Measurements from ENCODE around the gene SMIM38. TPM values are rescaled to one million over a fixed set of nuclear protein-coding genes. Genes with fewer than 3 reads are reported as not detected.
A peak's percentile ranks its signal among the peaks of the same experiment; 100 is the strongest.

SMIM38 gene
- total and polyA plus RNA-seq, 10 donors, result 0.02 to 2.0 (median 0.93) TPM

DNA sequence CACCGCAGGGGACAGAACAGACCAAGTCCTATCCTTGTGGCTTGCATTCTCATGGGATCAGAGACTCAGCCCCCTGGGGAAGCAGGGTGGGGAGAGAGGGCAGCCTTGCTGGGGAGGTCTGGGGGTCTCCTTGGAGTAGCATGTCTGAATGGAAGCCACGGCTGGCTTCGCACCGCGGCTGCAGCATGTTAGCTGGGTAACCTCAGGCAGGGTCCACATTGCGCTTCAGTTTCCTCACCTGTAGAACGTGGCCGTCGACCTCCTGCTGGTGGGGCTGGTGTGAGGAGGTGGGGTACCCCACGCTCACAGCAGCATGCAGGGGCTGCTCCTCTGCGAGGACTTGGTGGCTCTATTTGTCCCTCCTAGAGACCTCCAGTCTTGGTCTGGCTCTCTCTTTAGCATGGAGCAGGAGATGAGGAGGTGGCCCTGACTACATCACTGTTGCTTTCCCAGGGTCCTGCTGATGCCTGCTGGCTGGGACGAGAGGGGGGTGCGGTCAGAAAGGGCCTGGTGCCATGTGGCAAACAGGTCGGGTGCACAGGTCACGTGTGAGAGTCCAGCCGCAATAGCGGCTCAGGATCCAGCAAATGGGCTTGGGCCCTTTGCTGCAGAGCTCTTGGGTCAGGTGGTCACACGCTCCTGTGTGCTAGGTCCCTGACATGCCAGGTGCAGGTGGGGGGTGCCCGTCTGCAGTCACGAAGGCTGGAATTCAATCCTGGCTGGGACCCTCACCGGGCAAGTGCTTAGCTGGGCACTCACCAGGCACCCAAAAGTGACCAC lies 35.4 kb upstream of the SMIM38 start:
- no peak overlapping the region for H3K4me3 ChIP-seq
- peaks cover 9 to 27% (median 21%) of the 10 kb centered on the region in 6 donors for H3K4me1 ChIP-seq
- H3K27ac ChIP-seq, result no peak overlapping the region
- 87 to 96% (median 93%) methylated on average over 7 to 21 of the region's 21 CpGs for WGBS, 5 donors
- peaks cover 0 to 6% (median 0%) of the 10 kb centered on the region in 7 donors for H3K27me3 ChIP-seq (replicated peaks in 1 of 7)
- peaks cover 0 to 9% (median 4%) of the 10 kb centered on the region in 8 donors for H3K9me3 ChIP-seq
- DNase-seq, result peak; percentile 63
- TF ChIP-seq POLR2A (IDR thresholded peaks at IDR 0.05) (no peak), POLR2AphosphoS5 (IDR thresholded peaks at IDR 0.05) (no peak)
- TF ChIP-seq, protein P1, sequence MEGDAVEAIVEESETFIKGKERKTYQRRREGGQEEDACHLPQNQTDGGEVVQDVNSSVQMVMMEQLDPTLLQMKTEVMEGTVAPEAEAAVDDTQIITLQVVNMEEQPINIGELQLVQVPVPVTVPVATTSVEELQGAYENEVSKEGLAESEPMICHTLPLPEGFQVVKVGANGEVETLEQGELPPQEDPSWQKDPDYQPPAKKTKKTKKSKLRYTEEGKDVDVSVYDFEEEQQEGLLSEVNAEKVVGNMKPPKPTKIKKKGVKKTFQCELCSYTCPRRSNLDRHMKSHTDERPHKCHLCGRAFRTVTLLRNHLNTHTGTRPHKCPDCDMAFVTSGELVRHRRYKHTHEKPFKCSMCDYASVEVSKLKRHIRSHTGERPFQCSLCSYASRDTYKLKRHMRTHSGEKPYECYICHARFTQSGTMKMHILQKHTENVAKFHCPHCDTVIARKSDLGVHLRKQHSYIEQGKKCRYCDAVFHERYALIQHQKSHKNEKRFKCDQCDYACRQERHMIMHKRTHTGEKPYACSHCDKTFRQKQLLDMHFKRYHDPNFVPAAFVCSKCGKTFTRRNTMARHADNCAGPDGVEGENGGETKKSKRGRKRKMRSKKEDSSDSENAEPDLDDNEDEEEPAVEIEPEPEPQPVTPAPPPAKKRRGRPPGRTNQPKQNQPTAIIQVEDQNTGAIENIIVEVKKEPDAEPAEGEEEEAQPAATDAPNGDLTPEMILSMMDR (IDR thresholded peaks at IDR 0.05 in 8 of 11, conservative IDR thresholded peaks at IDR 0.05 in 3 of 11), result no peak
- intact Hi-C loops (cut with DNase I; ENCODE audit: low total_unique reads), result no loop called here
- H3K36me3 ChIP-seq, result no peaks in the 10 kb centered on the region

DNA sequence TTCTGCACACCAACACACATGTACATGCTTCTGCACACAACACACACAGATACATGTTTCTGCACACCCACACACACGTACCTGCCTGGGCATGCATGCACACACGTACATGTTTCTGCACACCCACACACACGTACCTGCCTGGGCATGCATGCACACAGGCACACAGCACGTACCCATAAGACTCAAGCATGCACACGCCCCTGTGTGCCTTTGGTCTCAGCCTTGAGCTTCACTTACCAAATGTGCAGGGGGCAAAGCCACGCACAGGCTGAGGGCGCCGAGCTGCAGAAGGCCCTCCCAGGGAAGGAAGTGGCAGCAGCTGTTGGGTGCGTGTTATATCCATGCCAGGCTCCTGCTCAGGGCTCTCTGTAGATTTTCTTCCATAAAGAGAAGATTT lies 34.7 kb upstream of the SMIM38 start:
- 46 to 59% (median 55%) methylated on average over 9 of the region's 9 CpGs for WGBS, 5 donors
- Histone ChIP-seq H3K27me3 (replicated peaks in 1 of 7) (peaks cover 0 to 6% (median 0%) of the 10 kb centered on the region in 7 donors), H3K36me3 (no peaks in the 10 kb centered on the region), H3K4me3 (no peak overlapping the region), H3K9me3 (peaks cover 0 to 9% (median 4%) of the 10 kb centered on the region in 8 donors), H3K4me1 (peaks cover 9 to 27% (median 21%) of the 10 kb centered on the region in 6 donors), H3K27ac (no peak overlapping the region)
- intact Hi-C loops (cut with DNase I; ENCODE audit: low total_unique reads), result no loop called here
- DNase-seq, result peak; percentile 60
- TF ChIP-seq POLR2A (IDR thresholded peaks at IDR 0.05), result no peak
- TF ChIP-seq, protein P1 (IDR thresholded peaks at IDR 0.05 in 8 of 11, conservative IDR thresholded peaks at IDR 0.05 in 3 of 11), result no peak
- no peak for TF ChIP-seq POLR2AphosphoS5 (IDR thresholded peaks at IDR 0.05)

- Histone ChIP-seq H3K36me3 (no peaks in the 10 kb centered on the region), H3K27me3 (replicated peaks in 1 of 7) (peaks cover 0 to 6% (median 0%) of the 10 kb centered on the region in 7 donors), H3K27ac (no peak overlapping the region), H3K4me3 (no peak overlapping the region), H3K4me1 (peaks cover 9 to 27% (median 21%) of the 10 kb centered on the region in 6 donors), H3K9me3 (peaks cover 0 to 9% (median 4%) of the 10 kb centered on the region in 8 donors)
- intact Hi-C loops (cut with DNase I; ENCODE audit: low total_unique reads), result no loop called here
- TF ChIP-seq POLR2AphosphoS5 (IDR thresholded peaks at IDR 0.05), result no peak
- TF ChIP-seq, protein P1 (IDR thresholded peaks at IDR 0.05 in 8 of 11, conservative IDR thresholded peaks at IDR 0.05 in 3 of 11), result no peak
- no peak for TF ChIP-seq POLR2A (IDR thresholded peaks at IDR 0.05)
- peak; percentile 56 for DNase-seq
- WGBS, 5 donors, result 78 to 94% (median 89%) methylated on average over 15 to 19 of the region's 19 CpGs
These were observed 34.0 kb upstream of the SMIM38 start for GRCh38 chr11:69121621-69122325.

DNA sequence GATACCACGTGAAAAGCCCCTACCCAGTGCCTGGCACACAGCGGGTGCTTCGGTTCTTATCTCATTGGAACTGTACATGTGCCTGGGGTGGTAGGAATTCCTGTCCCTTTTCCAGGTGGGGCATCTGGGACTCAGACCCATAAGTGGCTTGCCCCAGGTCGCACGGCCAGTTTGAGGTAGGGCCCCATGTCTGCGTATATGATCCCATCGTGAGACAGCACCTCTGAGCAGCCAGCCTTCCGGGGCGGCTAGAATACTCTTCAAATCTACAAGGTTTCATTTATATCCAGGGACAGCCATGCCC lies 33.5 kb upstream of the SMIM38 start:
- 82 to 94% (median 91%) methylated on average over 3 to 9 of the region's 9 CpGs for WGBS, 5 donors
- Histone ChIP-seq H3K36me3 (no peaks in the 10 kb centered on the region), H3K27me3 (replicated peaks in 1 of 7) (peaks cover 0 to 6% (median 0%) of the 10 kb centered on the region in 7 donors), H3K27ac (peak overlapping the region in 3 of 8 donors; percentile 30 to 48 (median 44)), H3K4me1 (peaks cover 9 to 27% (median 21%) of the 10 kb centered on the region in 6 donors), H3K9me3 (peaks cover 0 to 9% (median 4%) of the 10 kb centered on the region in 8 donors), H3K4me3 (no peak overlapping the region)
- peak; percentile 44 for DNase-seq
- intact Hi-C loops (cut with DNase I; ENCODE audit: low total_unique reads), result no loop called here
- no peak for TF ChIP-seq POLR2AphosphoS5 (IDR thresholded peaks at IDR 0.05)
- TF ChIP-seq POLR2A (IDR thresholded peaks at IDR 0.05), result no peak
- TF ChIP-seq, protein P1 (IDR thresholded peaks at IDR 0.05 in 8 of 11, conservative IDR thresholded peaks at IDR 0.05 in 3 of 11), result no peak

Measured in spleen (tissue), 11 donors.